SU-DHL-6 (cell line): ENCODE measurements around the gene AUH.

ENCODE experiments used
- H2AFZ ChIP-seq: fragments of 200-600 bp; sonication (generic); 2 replicates; pipeline ENCODE4 v1.6.1; 2014; ENCODE audit warnings: low read depth, mild to moderate bottlenecking, moderate library complexity, mixed read lengths, antibody characterized with exemption, low read length; ENCODE audit not compliant: severe bottlenecking
- H3F3A ChIP-seq: fragments of 200-600 bp; shearing (Covaris generic); 2 replicates; pipeline ENCODE4 v1.6.0; 2016; ENCODE audit warnings: antibody characterized with exemption, mild to moderate bottlenecking; ENCODE audit not compliant: insufficient read depth
- H3K27ac ChIP-seq: fragments of 200-600 bp; sonication (generic); 2 replicates; pipeline ENCODE4 v1.5.1; 2016; ENCODE audit warnings: low read depth, mild to moderate bottlenecking, low read length, moderate library complexity, mixed read lengths
- H3K27me3 ChIP-seq: fragments of 200-600 bp; sonication (generic), shearing (Covaris generic); 2 replicates; pipeline ENCODE4 v1.6.0; 2014; ENCODE audit warnings: mild to moderate bottlenecking, low read length
- H3K36me3 ChIP-seq: fragments of 200-600 bp; sonication (generic); 2 replicates; pipeline ENCODE4 v1.6.1; 2014; ENCODE audit warnings: mild to moderate bottlenecking, low read length, mixed read lengths
- H3K4me2 ChIP-seq: fragments of 300-600, 200-600 bp; shearing (Covaris generic), sonication (generic); 2 replicates; pipeline ENCODE4 v1.6.0; 2014; ENCODE audit warnings: low read length, low read depth, mild to moderate bottlenecking; ENCODE audit not compliant: poor library complexity, severe bottlenecking
- H3K4me3 ChIP-seq: fragments of 200-600 bp; sonication (generic); 2 replicates; pipeline ENCODE4 v1.5.1; 2014; ENCODE audit warnings: antibody characterized with exemption, low read length, mild to moderate bottlenecking, mixed read lengths; ENCODE audit not compliant: insufficient read depth, poor library complexity, severe bottlenecking
- H3K79me2 ChIP-seq: fragments of 200-600 bp; sonication (generic); 2 replicates; pipeline ENCODE4 v1.6.1; 2014; ENCODE audit warnings: mild to moderate bottlenecking, low read length, moderate library complexity; ENCODE audit not compliant: insufficient read depth
- H3K9ac ChIP-seq: fragments of 200-600 bp; sonication (generic); 2 replicates; pipeline ENCODE4 v1.7.0; 2014; ENCODE audit warnings: mild to moderate bottlenecking, low read length
- H3K9me2 ChIP-seq: fragments of 200-600 bp; sonication (generic); replicated peaks from 2 replicates; pipeline ENCODE4 v1.6.1; 2014; ENCODE audit warnings: low read length; ENCODE audit not compliant: insufficient read depth
- H3K9me3 ChIP-seq: fragments of 200-600 bp; sonication (generic); 2 replicates; pipeline ENCODE4 v1.6.1; 2014; ENCODE audit warnings: low read length, mixed read lengths; ENCODE audit not compliant: insufficient read depth
- H4K20me1 ChIP-seq: fragments of 200-600 bp; sonication (generic); 2 replicates; pipeline ENCODE4 v1.6.1; 2014; ENCODE audit warnings: low read depth, mild to moderate bottlenecking, antibody characterized with exemption, low read length, moderate library complexity, mixed read lengths
- EZH2phosphoT487 ChIP-seq: fragments of 200-600 bp; sonication (generic), shearing (Covaris generic); conservative IDR thresholded peaks from 2 replicates; pipeline ENCODE4 v1.6.1; 2018; ENCODE audit warnings: mild to moderate bottlenecking, antibody characterized with exemption, low read length, moderate library complexity, mixed read lengths
- TF ChIP-seq, protein P1 (sequence below): fragments of 200-600 bp; sonication (generic); IDR thresholded peaks from one replicate; pipeline ENCODE4 v1.5.1; 2017; ENCODE audit warnings: antibody characterized with exemption, mild to moderate bottlenecking, low read length, moderate library complexity; ENCODE audit not compliant: insufficient read depth, poor library complexity, severe bottlenecking

Gene AUH

DNA sequence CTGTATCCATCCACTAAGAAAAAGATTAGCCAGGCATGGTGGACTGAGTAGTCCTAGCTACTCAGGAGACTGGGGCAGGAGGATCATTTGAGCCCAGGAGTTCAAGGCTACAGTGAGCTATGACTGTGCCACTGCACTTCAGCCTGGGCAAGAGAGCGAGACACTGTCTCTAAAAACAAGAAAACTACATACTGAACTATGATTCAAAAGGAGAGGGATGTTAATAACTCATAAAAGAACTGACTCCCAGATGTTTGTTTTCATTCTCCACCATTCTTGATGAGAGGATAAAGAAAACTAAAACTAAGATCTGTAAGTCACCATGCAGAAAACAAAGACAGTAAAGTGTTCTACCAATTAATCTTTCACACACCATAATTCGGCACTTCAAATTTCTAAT, 53.5 kb downstream of the AUH start:
- no peak overlapping the region for H3K27ac ChIP-seq
- no peaks in the 10 kb centered on the region for H3K79me2 ChIP-seq
- H3F3A ChIP-seq = no peaks in the 10 kb centered on the region

DNA sequence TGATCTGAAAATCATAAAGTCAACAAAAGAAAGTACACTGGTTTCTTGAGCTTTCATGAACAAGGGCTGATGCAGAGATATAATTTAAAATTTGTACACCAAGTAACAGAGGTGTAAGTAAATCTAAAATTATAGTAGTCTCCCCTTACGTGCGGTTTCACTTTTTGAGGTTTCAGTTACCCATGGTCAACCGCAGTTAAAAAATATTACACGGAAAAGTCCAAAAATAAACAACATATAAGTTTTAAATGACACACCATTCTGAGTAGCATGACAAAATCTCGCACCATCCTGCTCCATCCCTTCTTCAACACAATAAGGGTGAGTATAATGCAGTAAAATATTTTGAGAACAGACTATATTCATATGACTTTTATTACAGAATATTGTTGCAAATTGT, 54.4 kb downstream of the AUH start:
- Histone ChIP-seq H3F3A (no peaks in the 10 kb centered on the region), H3K4me2 (no peak overlapping the region), H3K4me3 (no peak overlapping the region), H3K9ac (no peak overlapping the region), H3K36me3 (no peaks in the 10 kb centered on the region), H3K9me2 (no peaks in the 10 kb centered on the region), H3K9me3 (no peaks in the 10 kb centered on the region), H4K20me1 (no peaks in the 10 kb centered on the region), H2AFZ (no peak overlapping the region), H3K79me2 (no peaks in the 10 kb centered on the region), H3K27ac (no peak overlapping the region), H3K27me3 (no peaks in the 10 kb centered on the region)
- TF ChIP-seq EZH2phosphoT487 = no peak
- TF ChIP-seq, protein P1, sequence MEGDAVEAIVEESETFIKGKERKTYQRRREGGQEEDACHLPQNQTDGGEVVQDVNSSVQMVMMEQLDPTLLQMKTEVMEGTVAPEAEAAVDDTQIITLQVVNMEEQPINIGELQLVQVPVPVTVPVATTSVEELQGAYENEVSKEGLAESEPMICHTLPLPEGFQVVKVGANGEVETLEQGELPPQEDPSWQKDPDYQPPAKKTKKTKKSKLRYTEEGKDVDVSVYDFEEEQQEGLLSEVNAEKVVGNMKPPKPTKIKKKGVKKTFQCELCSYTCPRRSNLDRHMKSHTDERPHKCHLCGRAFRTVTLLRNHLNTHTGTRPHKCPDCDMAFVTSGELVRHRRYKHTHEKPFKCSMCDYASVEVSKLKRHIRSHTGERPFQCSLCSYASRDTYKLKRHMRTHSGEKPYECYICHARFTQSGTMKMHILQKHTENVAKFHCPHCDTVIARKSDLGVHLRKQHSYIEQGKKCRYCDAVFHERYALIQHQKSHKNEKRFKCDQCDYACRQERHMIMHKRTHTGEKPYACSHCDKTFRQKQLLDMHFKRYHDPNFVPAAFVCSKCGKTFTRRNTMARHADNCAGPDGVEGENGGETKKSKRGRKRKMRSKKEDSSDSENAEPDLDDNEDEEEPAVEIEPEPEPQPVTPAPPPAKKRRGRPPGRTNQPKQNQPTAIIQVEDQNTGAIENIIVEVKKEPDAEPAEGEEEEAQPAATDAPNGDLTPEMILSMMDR = no peak

More for the DNA sequence above, 53.5 kb downstream of the AUH start:
- TF ChIP-seq EZH2phosphoT487 = no peak
- TF ChIP-seq, protein P1 = no peak
- no peak overlapping the region for H3K9ac ChIP-seq
- H4K20me1 ChIP-seq = no peaks in the 10 kb centered on the region
- H3K9me2 ChIP-seq = no peaks in the 10 kb centered on the region
- H3K36me3 ChIP-seq = no peaks in the 10 kb centered on the region
- no peak overlapping the region for H3K4me2 ChIP-seq
- no peaks in the 10 kb centered on the region for H3K9me3 ChIP-seq
- no peak overlapping the region for H3K4me3 ChIP-seq
- no peaks in the 10 kb centered on the region for H3K27me3 ChIP-seq
- no peak overlapping the region for H2AFZ ChIP-seq

DNA sequence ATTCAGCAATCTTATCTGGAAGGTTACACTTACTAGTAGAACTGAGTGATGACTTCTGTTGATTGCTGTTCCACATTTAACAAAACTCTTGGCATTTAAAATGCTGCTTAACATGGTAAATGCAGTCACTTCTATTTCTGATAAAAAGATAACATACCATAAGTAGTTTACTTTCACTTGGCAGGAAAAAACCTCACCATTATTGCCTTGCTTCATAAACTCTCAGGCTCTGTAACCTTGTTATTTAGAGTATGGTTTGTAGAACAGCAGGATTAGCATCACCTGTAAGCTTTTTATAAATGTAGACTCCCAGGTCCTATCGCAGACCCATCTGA, 55.5 kb downstream of the AUH start:
- no peaks in the 10 kb centered on the region for H4K20me1 ChIP-seq
- no peaks in the 10 kb centered on the region for H3K79me2 ChIP-seq
- no peak overlapping the region for H3K9ac ChIP-seq
- no peak for TF ChIP-seq EZH2phosphoT487
- TF ChIP-seq, protein P1 = no peak
- no peak overlapping the region for H3K4me3 ChIP-seq
- no peak overlapping the region for H2AFZ ChIP-seq
- no peaks in the 10 kb centered on the region for H3K36me3 ChIP-seq
- no peak overlapping the region for H3K4me2 ChIP-seq
- H3K9me2 ChIP-seq = no peaks in the 10 kb centered on the region
- H3K9me3 ChIP-seq = no peaks in the 10 kb centered on the region
- H3K27ac ChIP-seq = no peak overlapping the region
- no peaks in the 10 kb centered on the region for H3F3A ChIP-seq
- H3K27me3 ChIP-seq = no peaks in the 10 kb centered on the region
